ENCODE data around the gene FBXW5. TPM values are rescaled to one million over a fixed set of nuclear protein-coding genes. Genes with fewer than 3 reads are reported as not detected.

The FBXW5 gene
- total RNA-seq, 2 experiments from 2014 or later, result 44.0 to 47.8 TPM

DNA sequence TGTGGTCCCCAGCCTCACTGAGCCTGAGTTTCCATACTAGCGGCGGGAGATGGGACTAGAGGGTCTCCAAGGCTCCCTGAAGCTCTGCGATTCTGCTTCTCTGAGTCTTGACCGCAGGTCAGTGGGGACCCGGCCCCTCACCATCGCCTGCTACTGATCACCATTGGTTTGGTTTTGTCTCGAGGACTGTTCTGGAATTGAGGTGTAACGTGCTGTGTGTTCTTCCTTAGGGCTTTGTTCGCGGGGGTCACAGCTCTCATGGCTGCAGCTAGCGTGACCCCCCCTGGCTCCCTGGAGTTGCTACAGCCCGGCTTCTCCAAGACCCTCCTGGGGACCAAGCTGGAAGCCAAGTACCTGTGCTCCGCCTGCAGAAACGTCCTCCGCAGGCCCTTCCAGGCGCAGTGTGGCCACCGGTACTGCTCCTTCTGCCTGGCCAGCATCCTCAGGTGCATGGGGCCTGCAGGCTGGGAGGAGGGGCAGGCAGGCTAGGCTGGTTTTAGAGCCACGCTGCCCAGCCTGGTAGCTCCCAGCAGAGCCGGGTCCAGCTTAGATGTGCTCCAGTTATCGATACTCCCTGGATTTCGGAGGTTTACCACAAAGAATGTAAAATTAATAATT, 45.9 kb downstream of the FBXW5 start:
- H3K27me3 Mint-ChIP-seq (ENCODE audit: low read depth), result no peaks in the 10 kb centered on the region
- CTCF ChIA-PET, result interaction anchor here (1.1 kb wide), 1 partner anchor 16 kb away, joined by 3 read pairs; no protein-coding TSS in a partner anchor
- DNase-seq, result no peak
- peaks cover 40% of the 10 kb centered on the region for H3K36me3 Mint-ChIP-seq (ENCODE audit: low read depth)
- intact Hi-C loops (cut with micrococcal nuclease), result no loop called here
- no peak overlapping the region for H3K4me3 Mint-ChIP-seq
- peaks cover 44% of the 10 kb centered on the region for H3K4me1 Mint-ChIP-seq (ENCODE audit: low read depth)
- H3K27ac Mint-ChIP-seq, result no peak overlapping the region
- H3K9me3 Mint-ChIP-seq, result no peaks in the 10 kb centered on the region

DNA sequence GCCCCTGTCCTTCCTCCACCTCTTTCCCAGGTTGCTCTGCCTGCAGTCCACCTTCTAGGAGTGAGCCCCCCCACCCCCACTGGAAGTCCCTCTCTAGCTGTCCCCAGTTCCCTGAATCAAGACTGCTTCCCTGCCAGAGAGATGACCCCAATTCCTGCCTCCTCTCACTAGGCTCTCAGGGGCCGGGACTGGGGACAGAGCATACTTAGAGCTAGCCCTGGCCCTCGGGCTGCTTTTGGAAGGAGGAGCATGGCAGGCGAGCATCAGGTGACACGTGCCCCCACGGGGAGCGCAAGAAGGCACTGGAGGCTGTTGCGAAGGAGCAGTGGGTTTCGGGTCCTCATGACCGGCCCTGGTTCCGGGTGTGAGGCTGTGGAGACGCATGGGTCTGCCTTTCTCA, 48.5 kb downstream of the FBXW5 start:
- DNase-seq, result no peak
- H3K36me3 Mint-ChIP-seq (ENCODE audit: low read depth), result peaks cover 31% of the 10 kb centered on the region
- no peak overlapping the region for H3K4me3 Mint-ChIP-seq
- H3K27me3 Mint-ChIP-seq (ENCODE audit: low read depth), result no peaks in the 10 kb centered on the region
- intact Hi-C loops (cut with micrococcal nuclease), result no loop called here
- H3K9me3 Mint-ChIP-seq, result no peaks in the 10 kb centered on the region
- peaks cover 25% of the 10 kb centered on the region for H3K4me1 Mint-ChIP-seq (ENCODE audit: low read depth)
- CTCF ChIA-PET, result no interaction called here
- no peak overlapping the region for H3K27ac Mint-ChIP-seq

DNA sequence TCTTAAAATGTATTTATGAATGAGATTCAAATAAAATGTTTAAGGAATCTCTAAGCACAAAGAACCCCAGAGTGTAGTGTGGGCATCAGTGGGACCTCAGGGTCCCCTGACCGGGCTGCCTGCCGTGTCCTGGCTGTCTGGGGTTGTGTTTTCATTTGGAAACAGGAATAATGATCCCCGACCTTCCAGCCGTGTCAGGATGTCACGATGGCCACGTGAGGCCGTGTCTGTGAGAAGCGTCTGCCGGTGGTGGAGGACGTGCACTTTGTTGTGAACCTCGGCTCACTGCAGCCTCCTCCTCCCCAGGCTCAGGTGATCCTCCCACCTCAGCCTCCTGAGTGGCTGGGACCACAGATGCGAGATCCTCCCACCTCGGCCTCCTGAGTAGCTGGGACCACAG, 53.9 kb downstream of the FBXW5 start:
- DNase-seq, result no peak
- Mint-ChIP-seq H3K36me3 (ENCODE audit: low read depth) (peaks cover 31% of the 10 kb centered on the region), H3K4me1 (ENCODE audit: low read depth) (peaks cover 38% of the 10 kb centered on the region), H3K4me3 (no peak overlapping the region), H3K27ac (no peak overlapping the region), H3K27me3 (ENCODE audit: low read depth) (no peaks in the 10 kb centered on the region), H3K9me3 (no peaks in the 10 kb centered on the region)
- intact Hi-C loops (cut with micrococcal nuclease), result no loop called here
- CTCF ChIA-PET, result no interaction called here

Other genes with a start within 250 kb of the FBXW5 start
- gene DIPK1B, start 232.2 kb downstream of the FBXW5 start, total RNA-seq, result under 1 TPM in 1 of 2 experiments, not detected in 1; 0.10 TPM
- gene LCN10, start 201.8 kb downstream of the FBXW5 start, total RNA-seq, result 1 to 10 TPM in 1 of 2 experiments, under 1 TPM in 1; 0.83 to 1.0 TPM
- not detected for gene LCN6, start 196.2 kb downstream of the FBXW5 start, total RNA-seq
- not detected for gene LCN8, start 186.5 kb downstream of the FBXW5 start, total RNA-seq
- gene LCN15, start 180.2 kb downstream of the FBXW5 start, total RNA-seq, result not detected
- gene TMEM141, start 153.4 kb downstream of the FBXW5 start, total RNA-seq, result 10 to 100 TPM; 38.1 to 39.6 TPM
- gene CCDC183, start 148.4 kb downstream of the FBXW5 start, total RNA-seq, result under 1 TPM; 0.38 to 0.47 TPM
- gene RABL6, start 136.8 kb downstream of the FBXW5 start, total RNA-seq, result 10 to 100 TPM; 74.9 to 82.7 TPM
- 1 to 10 TPM; 1.7 to 2.0 TPM for gene AJM1, start 102.3 kb downstream of the FBXW5 start, total RNA-seq
- 100 to 1,000 TPM; 110 to 116 TPM for gene PHPT1, start 95.3 kb downstream of the FBXW5 start, total RNA-seq
- 10 to 100 TPM; 15.9 to 16.1 TPM for gene MAMDC4, start 92.4 kb downstream of the FBXW5 start, total RNA-seq
- gene EDF1, start 78.4 kb downstream of the FBXW5 start, total RNA-seq, result 100 to 1,000 TPM; 259 to 288 TPM
- gene TRAF2, start 58.2 kb downstream of the FBXW5 start, total RNA-seq, result 10 to 100 TPM; 39.7 to 41.8 TPM
- under 1 TPM in 1 of 2 experiments, not detected in 1; 0.83 TPM for gene C8G, start 505 bp upstream of the FBXW5 start, total RNA-seq
- 1 to 10 TPM; 1.1 to 1.9 TPM for gene LCN12, start 7.5 kb upstream of the FBXW5 start, total RNA-seq
- gene PTGDS, start 32.8 kb upstream of the FBXW5 start, total RNA-seq, result not detected
- gene LCNL1, start 38.3 kb upstream of the FBXW5 start, total RNA-seq, result not detected
- 10 to 100 TPM; 75.9 to 76.8 TPM for gene PAXX, start 47.7 kb upstream of the FBXW5 start, total RNA-seq
- gene CLIC3, start 51.8 kb upstream of the FBXW5 start, total RNA-seq, result not detected
- gene ABCA2, start 83.5 kb upstream of the FBXW5 start, total RNA-seq, result 1 to 10 TPM; 4.1 to 4.7 TPM
- not detected for gene FUT7, start 87.3 kb upstream of the FBXW5 start, total RNA-seq
- 10 to 100 TPM; 14.2 to 15.9 TPM for gene NPDC1, start 101.4 kb upstream of the FBXW5 start, total RNA-seq
- not detected for gene ENTPD2, start 109.3 kb upstream of the FBXW5 start, total RNA-seq
- gene SAPCD2, start 125.8 kb upstream of the FBXW5 start, total RNA-seq, result 1 to 10 TPM; 3.8 to 3.9 TPM
- gene UAP1L1, start 132.8 kb upstream of the FBXW5 start, total RNA-seq, result 1 to 10 TPM; 2.6 to 3.4 TPM
- gene MAN1B1, start 142.2 kb upstream of the FBXW5 start, total RNA-seq, result 10 to 100 TPM; 18.7 to 18.9 TPM
- gene DPP7, start 170.0 kb upstream of the FBXW5 start, total RNA-seq, result 100 to 1,000 TPM; 162 to 167 TPM
- gene GRIN1, start 194.4 kb upstream of the FBXW5 start, total RNA-seq, result under 1 TPM in 1 of 2 experiments, not detected in 1; 0.35 TPM
- not detected for gene LRRC26, start 225.3 kb upstream of the FBXW5 start, total RNA-seq
- gene TMEM210, start 227.3 kb upstream of the FBXW5 start, total RNA-seq, result not detected
- gene ANAPC2, start 243.8 kb upstream of the FBXW5 start, total RNA-seq, result 10 to 100 TPM; 34.8 to 36.6 TPM
- 10 to 100 TPM; 48.2 to 49.9 TPM for gene SSNA1, start 243.9 kb upstream of the FBXW5 start, total RNA-seq